Effector CD4-positive, alpha-beta T cell (primary cell): ENCODE data around the gene GMDS.

Source experiments
- DNase-seq: peaks from one replicate; pipeline ENCODE4 v3.0.0-alpha.2; 2020

The GMDS gene

GRCh38 chr6:1617466-1618310 is 627.7 kb downstream of the GMDS start:
- no peak for DNase-seq

GRCh38 chr6:1616701-1617463 is 628.5 kb downstream of the GMDS start:
- no peak for DNase-seq

GRCh38 chr6:1615853-1616420 is 629.5 kb downstream of the GMDS start:
- DNase-seq, result no peak

GRCh38 chr6:1615151-1615852 is 630.1 kb downstream of the GMDS start:
- DNase-seq, result no peak

- DNase-seq, result no peak
Observed at GRCh38 chr6:1614448-1615150, 630.8 kb downstream of the GMDS start.

GRCh38 chr6:1613688-1614447 is 631.5 kb downstream of the GMDS start:
- no peak for DNase-seq

GRCh38 chr6:1613346-1613687 is 632.1 kb downstream of the GMDS start:
- DNase-seq, result no peak

- DNase-seq, result no peak
Observed at GRCh38 chr6:1612974-1613306, 632.5 kb downstream of the GMDS start.

GRCh38 chr6:1612299-1612973 is 633.0 kb downstream of the GMDS start:
- no peak for DNase-seq

GRCh38 chr6:1611572-1612298 is 633.7 kb downstream of the GMDS start:
- DNase-seq, result no peak

- DNase-seq, result no peak
Observed at GRCh38 chr6:1611322-1611571, 634.2 kb downstream of the GMDS start.

- no peak for DNase-seq
Observed at GRCh38 chr6:1610497-1611321, 634.7 kb downstream of the GMDS start.

- DNase-seq, result no peak
Observed at GRCh38 chr6:1609648-1610496, 635.5 kb downstream of the GMDS start, which contains the start of gene FOXC1. TSS of gene FOXC1 (plus strand) at chr6:1609915. CDS start at chr6:1610446, 531 bp downstream.

- no peak for DNase-seq
Observed at GRCh38 chr6:1609041-1609647, 636.3 kb downstream of the GMDS start.

GRCh38 chr6:1608222-1609040 is 637.0 kb downstream of the GMDS start:
- no peak for DNase-seq

GRCh38 chr6:1607516-1608221 is 637.7 kb downstream of the GMDS start:
- DNase-seq, result no peak
